COLO668 (cell line): ENCODE data around the gene ERAL1.
"Not testable (repeated sequence)": the region's sequence is repeated elsewhere in the genome, so short reads cannot be mapped to it uniquely, and the experiment has no call there.

ENCODE experiments used
- DNase-seq: peaks from one replicate; lab custom pipeline; 2025; ENCODE audit not compliant: unreplicated experiment; lab: John Stamatoyannopoulos, UW

The ERAL1 gene

GRCh38 chr17:28878158-28878910, 23.5 kb downstream of the ERAL1 start:
- no peak for DNase-seq

GRCh38 chr17:28878981-28879380, 24.2 kb downstream of the ERAL1 start:
- DNase-seq = peak; percentile 5

GRCh38 chr17:28879886-28880571, 25.2 kb downstream of the ERAL1 start:
- DNase-seq = no peak

GRCh38 chr17:28880572-28880945, 25.7 kb downstream of the ERAL1 start:
- no peak for DNase-seq

- no peak for DNase-seq
Measured at GRCh38 chr17:28881533-28882056, 26.8 kb downstream of the ERAL1 start.

- no peak for DNase-seq
Measured at GRCh38 chr17:28882154-28882895, 27.5 kb downstream of the ERAL1 start.

GRCh38 chr17:28883967-28884702, 29.3 kb downstream of the ERAL1 start:
- DNase-seq = no peak

GRCh38 chr17:28885363-28885762, 30.5 kb downstream of the ERAL1 start:
- no peak for DNase-seq

GRCh38 chr17:28885951-28886350, 31.1 kb downstream of the ERAL1 start:
- no peak for DNase-seq

- DNase-seq = no peak
Measured at GRCh38 chr17:28887871-28888471, 33.2 kb downstream of the ERAL1 start.

- DNase-seq = no peak
Measured at GRCh38 chr17:28888832-28889231, 34.0 kb downstream of the ERAL1 start.

GRCh38 chr17:28889996-28890395, 35.2 kb downstream of the ERAL1 start:
- DNase-seq = no peak

GRCh38 chr17:28891201-28891600, 36.4 kb downstream of the ERAL1 start:
- no peak for DNase-seq

GRCh38 chr17:28892024-28892423, 37.2 kb downstream of the ERAL1 start:
- DNase-seq = no peak

GRCh38 chr17:28893248-28894183, 38.7 kb downstream of the ERAL1 start:
- DNase-seq = not testable (repeated sequence)

- DNase-seq = no peak
Measured at GRCh38 chr17:28895794-28896447, 41.1 kb downstream of the ERAL1 start.

- DNase-seq = no peak
Measured at GRCh38 chr17:28896491-28896883, 41.7 kb downstream of the ERAL1 start.

- peak; percentile 60 for DNase-seq
Measured at GRCh38 chr17:28896884-28897768, 42.3 kb downstream of the ERAL1 start, which contains the start of gene FLOT2. FLOT2 (minus strand) TSS chr17:28897733; CDS start chr17:28897574, 159 bp downstream.
